HG03558 (cell line): ENCODE results near the gene ACSL1.

Experiments used
- ATAC-seq: cut with Tn5 transposase; IDR thresholded peaks from one replicate; pipeline ENCODE4 v1.9.1; 2021; ENCODE audit warnings: moderate number of reproducible peaks; ENCODE audit not compliant: unreplicated experiment; ENCODE audit errors: extremely low read depth

ACSL1 gene

DNA sequence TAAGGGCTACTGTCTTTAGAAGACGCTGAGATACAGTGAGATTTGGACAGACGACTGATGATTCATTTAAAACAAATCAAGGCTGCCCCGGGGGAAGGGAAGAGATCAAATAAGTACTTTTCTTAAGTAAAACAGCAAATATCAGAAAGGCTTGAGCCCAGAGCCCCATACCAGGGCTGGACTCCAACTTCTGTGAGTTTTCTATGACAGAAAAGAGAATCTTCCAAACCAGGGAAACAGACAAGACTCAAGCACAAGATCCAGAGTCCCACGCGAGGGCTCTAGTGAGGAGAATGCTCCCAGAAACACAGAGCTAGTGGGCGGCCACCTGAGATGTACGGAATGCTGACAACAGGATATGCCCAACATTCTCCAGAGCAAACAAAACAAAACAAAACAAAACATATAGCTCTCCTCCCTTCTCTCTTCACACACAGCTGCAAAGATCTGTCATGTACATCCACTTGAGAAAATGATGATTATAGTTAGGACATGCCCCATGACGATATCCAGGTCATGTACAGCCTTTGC is 13.1 kb downstream of the ACSL1 start:
- no peak for ATAC-seq

DNA sequence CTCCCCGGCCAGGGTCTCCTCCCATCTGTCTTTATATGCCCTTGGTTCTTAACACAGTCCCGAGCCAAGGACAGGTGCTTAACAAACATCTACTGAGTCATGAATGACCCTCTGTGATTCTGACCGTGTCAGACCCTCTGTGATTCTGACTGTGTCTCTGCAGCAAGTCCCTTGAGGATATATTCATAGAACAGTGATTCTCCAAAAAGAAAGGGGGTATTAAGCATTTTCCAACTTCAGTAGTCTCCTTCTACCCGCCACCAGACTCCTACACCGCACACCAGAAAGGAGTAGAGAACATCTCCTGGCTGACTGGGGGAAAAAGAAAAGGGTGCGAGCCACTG is 13.6 kb downstream of the ACSL1 start:
- no peak for ATAC-seq

DNA sequence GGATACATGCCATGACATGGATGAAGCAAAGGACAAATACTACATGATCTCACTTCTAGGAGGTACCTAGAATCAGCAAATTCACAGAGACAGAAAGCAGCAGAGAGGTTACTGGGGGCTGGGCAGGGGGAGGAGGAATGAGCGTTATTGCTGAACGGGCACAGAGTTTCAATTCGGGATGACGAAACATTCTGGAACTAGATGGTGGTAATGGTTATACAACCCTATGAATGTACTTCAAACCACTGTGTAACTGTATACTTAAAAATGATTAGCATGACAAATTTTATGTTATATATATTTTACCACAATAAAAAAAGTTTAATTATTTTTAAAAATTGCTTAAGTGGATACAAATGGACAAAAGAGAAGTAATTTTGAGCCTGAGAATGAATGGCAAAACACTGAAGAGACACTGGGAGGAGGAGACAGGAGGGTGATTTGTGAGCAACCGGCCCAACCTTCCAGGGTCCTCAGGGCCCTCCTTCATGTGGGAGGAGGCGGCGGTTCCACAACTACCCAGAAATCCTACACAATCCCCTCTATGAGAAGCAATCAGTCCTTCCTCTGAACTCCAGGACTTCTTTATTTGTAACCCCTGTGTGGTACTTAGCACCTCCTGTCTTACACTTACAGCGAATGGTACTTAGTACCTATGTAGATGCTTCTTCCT is 14.1 kb downstream of the ACSL1 start:
- ATAC-seq = no peak

DNA sequence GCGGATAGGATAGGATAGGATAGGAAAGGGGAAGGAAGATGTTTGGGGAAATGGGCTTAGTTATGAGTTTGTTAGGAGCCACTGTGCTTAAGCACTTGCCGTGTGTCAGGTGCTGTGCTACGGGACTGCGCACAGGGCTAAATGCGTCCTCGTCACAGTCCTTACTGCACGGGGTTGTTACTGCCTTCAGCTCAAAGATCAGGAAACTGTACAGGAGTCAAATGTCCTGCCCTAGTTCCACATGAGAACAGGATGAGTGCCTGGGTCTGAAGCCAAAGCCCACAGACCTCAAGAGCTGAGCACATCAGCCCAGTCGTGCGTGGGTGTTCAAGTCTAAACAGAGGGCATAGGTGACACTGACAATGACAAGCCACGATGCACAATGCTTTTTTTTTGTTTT is 15.0 kb downstream of the ACSL1 start:
- no peak for ATAC-seq

DNA sequence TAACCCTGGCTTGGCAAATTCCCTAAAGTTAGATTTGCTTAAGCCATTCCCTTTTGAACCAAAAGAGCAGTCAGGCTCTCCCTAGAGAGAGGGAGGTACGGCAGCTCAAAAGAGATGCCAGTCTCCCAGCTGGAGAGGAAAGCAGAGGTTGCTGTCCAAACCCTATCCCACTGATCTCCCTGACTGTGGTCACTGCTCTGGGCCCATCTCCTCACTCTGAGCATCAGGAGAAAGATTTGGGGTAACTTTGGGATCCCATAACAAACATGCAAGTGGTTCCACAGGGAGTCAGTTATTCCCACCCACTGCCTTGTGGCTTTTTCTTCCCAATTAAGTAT is 17.1 kb downstream of the ACSL1 start:
- ATAC-seq = no peak

DNA sequence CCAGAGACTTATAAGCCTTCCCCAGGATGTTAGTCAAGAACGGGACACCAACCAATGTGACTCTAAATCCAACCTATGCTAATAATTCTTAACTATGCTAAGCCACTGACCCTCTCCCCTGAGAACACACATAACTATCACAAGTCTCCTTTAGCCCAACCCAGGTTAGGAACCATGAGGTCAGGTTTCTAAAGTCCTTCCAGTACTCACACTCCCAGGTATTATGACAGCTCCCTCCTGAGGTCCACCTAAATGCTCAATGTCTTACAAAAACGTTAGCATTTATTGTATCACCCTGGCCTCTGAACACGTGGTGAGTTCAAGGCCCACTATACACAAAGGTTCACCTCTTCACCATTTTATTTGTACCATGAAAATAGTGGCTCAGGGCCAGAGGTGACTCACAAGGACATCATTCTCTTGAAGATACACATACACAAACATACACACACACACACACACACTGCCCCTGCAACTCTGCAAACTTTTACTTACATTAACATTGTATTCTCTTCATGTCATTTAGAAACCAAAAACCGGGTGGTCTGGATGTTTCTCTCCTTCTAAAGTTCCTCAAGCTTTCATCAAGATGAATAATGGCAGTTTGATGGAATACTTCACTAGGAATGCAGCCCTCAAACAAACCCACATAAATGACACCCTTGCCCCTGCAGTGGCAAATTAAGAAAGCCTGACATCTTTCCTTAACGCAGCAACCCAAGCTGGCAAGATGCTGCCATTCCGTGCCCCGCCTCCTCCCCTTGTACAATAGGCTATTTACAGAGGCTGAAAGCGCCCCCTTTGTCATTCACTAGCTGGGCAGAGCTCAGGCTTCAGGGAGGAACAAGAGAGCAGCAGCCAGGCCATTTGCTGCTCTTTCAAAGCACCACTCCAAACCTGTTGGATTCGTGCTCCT is 17.7 kb downstream of the ACSL1 start:
- no peak for ATAC-seq

DNA sequence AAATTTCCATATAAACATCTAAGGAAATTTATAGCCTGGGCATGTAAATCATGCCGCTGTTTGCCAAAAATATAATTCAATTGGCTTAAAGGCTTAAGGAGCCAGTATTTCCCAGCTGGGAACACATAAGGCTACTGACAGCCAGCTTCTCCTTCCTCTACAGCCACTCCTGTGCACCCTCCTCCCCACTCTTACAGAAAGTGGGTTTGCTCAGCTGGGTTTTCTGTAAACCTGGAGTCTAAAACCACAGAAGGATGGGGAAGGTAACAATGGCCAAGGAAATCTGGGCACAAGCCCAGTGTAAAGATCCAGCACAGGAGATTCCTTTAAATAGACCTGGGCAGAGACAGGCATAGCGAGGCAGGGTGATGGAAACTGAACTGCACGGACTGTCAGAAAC is 18.5 kb downstream of the ACSL1 start:
- ATAC-seq = no peak

DNA sequence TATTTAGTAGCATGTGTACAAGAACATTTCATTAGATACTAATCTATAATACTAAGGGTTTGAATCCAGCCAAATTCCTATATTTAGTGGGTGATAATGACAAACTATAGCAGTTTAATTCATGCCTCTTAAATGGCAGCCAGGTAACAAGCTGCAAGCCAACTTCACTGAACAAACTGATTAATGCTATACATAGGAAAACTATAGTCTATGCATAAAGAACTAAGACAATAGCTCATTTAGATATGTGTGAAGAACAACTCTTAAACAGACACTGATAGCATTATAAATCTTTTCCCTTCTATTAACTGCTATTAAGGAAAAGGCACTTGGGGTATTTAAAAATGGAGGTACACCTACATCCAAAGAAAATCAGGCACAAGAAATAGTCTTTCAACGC is 19.1 kb downstream of the ACSL1 start:
- no peak for ATAC-seq

DNA sequence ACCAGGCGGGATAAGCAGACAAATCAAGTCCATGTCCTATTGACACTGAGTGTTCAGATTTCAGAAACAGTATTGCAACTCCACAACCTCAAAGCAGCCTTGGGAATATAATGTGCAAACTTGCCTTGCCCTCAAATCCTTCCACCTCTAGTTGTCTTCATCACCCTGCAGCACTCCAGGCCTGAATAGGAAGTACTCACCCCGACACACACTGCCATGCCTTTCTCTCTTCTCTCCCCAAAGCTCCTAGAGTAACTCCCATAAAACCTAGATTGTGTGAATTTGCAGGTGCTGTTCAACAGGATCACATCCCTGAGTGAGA is 19.6 kb downstream of the ACSL1 start:
- no peak for ATAC-seq

DNA sequence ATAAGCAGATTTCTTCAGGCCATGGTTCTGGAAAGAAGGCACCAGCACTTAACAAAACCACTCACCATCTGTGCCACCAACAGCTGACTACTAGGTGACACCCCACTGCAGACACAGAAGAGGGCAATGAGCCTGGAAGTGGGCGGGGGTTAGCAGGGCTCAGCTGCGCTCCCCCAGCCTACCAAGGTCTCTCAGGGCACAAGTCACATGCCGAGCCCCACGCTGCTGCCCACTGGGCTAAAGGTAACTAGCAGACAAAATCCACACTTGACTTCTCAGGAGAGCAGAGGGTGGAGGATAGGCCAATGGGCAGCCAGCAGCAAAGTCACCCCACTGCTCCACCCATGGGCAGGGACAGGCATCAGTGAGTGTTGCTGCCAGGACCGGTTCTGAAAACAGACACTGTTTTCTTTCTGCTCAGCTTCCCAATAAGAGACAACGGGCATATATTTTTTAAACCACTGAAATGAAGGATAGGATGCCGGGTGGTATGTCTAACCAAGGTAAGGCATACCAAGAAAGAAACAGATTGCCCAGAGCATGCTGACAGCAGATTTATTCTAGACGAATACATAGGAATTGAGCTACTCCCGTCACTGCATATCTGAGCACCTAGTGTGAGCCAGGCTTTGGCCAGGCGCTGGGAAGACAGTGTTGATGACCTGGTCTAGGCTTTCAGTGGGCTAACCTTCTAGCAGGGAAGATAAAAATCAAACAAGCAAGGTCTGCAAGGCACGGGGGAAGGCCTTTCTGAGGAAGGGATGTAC is 20.1 kb downstream of the ACSL1 start:
- ATAC-seq = no peak

DNA sequence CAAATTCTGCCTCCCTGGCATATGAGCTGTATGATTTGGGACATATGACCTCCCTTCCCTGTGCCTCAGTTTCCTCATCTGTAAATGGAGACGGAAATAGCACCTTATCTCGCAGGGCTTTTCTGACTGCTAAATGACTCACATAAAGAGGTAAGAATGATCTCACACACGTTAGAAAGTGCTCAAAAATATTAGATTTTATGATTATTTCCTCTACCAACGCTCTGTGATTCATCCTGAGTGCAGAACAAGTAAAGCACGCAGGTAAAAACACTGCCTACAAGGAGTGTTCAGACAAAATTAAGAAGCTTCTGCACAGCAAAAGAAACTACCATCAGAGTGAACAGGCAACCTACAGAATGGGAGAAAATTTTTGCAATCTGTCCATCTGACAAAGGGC is 21.1 kb downstream of the ACSL1 start:
- ATAC-seq = no peak

DNA sequence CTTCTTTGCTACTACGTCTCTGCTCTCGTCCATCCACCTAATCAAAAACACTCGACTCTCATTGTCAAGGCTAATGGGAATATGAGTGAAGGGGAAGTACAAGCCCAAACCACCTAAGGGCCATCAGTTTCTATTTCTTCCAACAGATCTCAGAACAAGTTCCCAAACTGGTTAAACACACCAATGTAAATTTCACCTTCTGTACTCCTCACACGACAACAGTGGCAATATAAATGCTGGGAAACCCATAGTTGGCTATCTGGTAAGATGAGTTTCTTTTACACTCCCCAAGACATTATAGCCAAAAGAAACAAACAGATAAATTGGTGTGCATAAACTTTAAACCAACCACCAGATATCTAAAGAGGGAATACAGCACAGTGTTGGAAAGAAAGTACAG is 21.9 kb downstream of the ACSL1 start:
- no peak for ATAC-seq

DNA sequence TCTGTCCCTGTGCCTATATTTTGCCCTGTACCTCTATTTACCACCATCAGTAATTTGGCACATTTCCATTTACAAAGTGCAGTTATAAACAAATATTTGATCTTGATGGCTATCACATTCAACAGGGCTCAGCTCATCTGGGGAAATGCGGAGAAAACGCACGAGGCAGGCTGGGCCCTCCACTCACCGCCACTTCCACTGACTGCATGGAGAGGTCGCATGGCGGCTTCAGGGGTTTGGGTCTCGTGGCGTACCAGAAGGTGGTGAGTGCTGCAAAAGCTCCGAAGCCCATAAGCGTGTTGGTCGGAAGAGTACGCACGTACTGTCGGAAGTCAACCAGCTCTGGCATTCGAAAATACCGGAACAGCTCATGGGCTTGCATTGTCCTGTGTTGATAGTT is 22.6 kb downstream of the ACSL1 start:
- no peak for ATAC-seq

DNA sequence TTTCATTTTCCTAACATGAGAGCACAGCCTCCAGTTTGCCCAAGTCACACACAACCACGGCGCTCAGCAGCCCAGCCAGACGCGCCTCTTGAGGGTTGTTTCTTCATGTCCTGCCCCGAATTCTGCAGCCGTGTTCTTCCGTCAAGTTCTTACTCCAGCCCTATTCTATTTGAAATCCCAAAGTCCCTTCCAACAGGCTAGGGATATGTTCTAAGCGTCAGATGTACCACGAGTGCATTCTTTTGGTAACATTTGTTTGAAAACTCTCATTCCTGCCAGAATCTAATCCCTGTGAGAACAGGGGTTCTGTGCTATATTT is 23.1 kb downstream of the ACSL1 start:
- ATAC-seq = no peak

DNA sequence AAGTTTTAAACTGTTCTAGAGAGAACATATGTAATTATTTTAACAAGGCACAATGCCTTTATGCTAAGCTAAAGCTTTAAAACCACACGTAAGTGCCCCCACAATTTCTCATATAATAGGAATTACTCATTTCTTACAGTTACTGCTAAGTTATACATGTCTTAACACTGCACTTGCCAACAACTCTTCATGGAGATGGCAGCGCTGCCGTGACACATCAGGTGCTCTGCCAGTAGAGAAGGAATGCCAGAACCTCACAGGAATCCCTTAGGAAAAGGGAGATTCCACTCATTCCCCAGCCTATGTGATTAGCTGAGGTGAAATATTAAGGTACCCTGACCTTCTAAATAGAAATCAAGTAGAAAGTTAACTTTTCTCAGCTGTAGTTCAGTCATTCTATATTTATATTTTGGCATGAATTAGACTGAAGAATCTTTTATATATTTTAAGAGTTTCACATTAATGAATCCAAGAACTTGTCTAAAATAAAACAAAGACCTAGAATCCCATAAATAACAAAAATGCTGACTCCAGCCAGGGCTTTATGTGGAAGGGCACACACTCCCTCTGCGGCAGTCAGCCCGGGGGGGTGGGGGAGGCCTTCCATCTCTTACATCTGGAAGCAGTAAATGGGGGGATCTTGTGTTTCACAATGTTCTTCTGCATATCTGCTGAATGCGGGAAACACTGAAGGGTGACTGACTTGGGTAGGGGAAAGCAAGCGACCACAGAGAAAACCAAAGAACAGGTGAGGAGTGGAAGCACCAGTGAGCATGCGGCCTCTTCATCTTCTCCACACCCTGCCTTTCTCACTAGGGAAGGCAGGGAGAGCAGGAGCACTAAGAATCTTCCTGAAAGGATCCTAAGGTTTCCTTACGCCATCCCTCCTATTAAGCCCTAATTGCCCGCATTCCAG is 23.7 kb downstream of the ACSL1 start:
- no peak for ATAC-seq

DNA sequence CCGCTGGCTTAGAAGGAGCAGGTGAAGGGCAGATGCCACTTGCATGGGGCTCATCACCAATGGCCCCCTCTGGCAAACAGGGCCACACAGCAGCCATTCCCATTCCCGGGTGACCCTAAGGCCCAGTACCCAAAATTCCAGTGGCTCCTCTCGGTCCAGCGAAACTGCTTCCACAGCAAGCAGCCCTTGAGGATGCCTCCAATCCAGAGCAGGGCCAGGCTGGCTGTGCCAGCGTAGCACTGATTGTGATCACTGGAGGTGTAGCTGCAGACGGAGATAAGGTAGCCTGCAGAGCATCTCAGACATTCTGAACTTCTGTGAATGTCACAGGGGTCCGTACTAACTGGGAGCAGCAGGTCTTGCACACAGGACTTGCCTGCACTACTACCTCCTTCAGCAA is 27.3 kb downstream of the ACSL1 start:
- no peak for ATAC-seq

DNA sequence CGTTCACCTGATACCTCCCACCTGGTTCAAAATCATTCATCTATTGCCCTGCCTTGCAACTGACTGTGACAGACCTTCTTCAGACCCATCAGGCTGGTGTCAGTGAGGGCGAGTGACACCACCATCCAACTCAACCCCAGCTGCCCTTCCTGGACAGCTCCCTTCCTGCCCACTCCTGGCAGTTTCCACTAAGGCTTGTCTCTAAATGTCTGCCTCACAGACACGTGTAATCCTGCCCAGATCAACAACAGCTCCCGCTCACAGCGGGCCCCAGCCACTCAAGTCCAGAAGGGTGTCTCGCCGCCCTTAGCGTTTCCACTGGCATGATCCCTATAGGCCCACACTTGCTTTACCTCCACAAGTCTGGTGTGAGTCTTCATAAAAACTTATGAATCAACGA is 28.9 kb downstream of the ACSL1 start:
- ATAC-seq = no peak

DNA sequence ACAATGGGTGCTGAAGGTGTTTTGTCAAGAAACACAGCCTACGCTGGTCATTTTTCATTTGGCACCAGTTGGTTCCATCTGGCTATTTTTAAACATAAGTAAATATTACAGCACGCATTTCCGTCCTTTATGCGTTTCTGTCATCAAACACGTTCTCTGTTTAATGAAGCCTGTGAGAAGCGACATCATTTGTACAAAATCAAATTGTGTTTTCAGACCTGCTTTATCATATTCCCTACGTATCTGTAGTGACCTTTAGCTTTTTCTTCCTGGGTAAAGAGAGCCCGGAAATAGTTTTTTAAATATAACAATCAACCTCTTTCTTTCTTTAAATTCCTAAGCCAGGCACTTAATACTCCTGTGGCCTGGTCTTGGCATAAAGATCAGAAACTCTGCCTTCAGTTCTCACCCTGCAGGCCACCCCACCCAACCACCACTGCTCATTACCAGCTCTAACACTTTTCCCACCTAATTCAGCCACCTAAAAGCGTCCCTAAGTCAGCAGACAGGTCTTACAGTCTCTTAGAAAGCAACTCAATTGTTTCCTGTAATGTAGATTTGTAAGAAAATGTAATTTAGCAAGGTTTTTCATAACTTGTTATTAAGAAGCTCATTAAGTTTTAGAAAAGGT is 30.4 kb downstream of the ACSL1 start:
- ATAC-seq = no peak

DNA sequence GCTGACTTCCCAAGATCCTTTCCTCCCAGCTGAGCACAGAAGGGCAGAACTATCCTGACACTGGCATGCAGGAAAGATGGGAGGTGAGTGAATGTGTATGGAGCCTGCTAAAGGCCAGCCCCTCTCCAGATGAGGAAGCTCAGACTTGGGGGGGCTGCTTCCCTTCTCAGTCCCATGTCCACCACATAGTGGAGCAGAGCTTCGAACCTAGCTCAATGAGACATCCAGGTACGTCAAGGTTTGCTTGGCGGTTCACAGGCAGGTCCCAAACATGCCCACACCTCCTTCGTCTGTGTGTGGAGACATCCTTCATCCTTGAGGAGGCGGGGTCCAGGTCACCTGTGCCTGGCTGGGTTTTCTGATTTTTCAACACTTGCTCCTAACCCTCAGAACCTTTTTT is 31.3 kb downstream of the ACSL1 start:
- ATAC-seq = no peak
